Endothelial cell of umbilical vein (primary cell): ENCODE measurements around the gene RAX. TPM values are rescaled to one million over a fixed set of nuclear protein-coding genes. Genes with fewer than 3 reads are reported as not detected.

Source experiments
- BruUV-seq: library from RNA; stranded (reverse); fragments of 400-500 nt; replicated peaks from 2 replicates; lab custom pipeline; 2021; lab: Mats Ljungman, UMichigan
- CTCF ChIA-PET: fragments of 300-600, 350-600 bp; sonication (Branson Sonifier 250); formaldehyde crosslinking; loops from one replicate; lab custom pipeline; 2021; ENCODE audit warnings: antibody characterized with exemption, inconsistent platforms; lab: Charles Lee
- POLR2A ChIA-PET: fragments of 300-600, 350-600 bp; sonication (Branson Sonifier 250); formaldehyde crosslinking; loops from one replicate; lab custom pipeline; 2021; ENCODE audit warnings: antibody characterized with exemption, inconsistent platforms; lab: Charles Lee
- DNase-seq: peaks from one replicate; pipeline ENCODE4 v3.0.0-alpha.2; 2011; ENCODE audit warnings: low read depth, low spot score
- FAIRE-seq: peaks from 2 replicates; lab custom pipeline; 2011; peaks lifted over from hg19 to GRCh38; lab: Jason Lieb, UNC
- H2AFZ ChIP-seq: 2 replicates; pipeline ENCODE4 v1.6.0; 2012; ENCODE audit warnings: low read depth, low read length, control low read depth, inconsistent platforms
- H3K27ac ChIP-seq: 2 replicates; pipeline ENCODE4 v1.5.1; 2011; ENCODE audit warnings: low read depth, mild to moderate bottlenecking, control low read depth, low read length, moderate library complexity; ENCODE audit not compliant: insufficient read depth
- H3K27me3 ChIP-seq, 2 experiments: 2 replicates each; pipeline versions ENCODE4 v1.6.0 to v1.6.1; 2011; ENCODE audit warnings: low read length in 2 of 2, mixed read lengths in 1 of 2; ENCODE audit not compliant: control insufficient read depth in 2 of 2, insufficient read depth in 2 of 2
- H3K36me3 ChIP-seq, 2 experiments: 2 replicates in 1 of 2; 3 replicates in 1 of 2; pipeline ENCODE4 v1.5.1; 2011; ENCODE audit warnings: low read length in 2 of 2, mild to moderate bottlenecking in 1 of 2, moderate library complexity in 1 of 2; ENCODE audit not compliant: control insufficient read depth in 2 of 2, insufficient read depth in 2 of 2; ENCODE audit errors: extremely low read depth in 1 of 2
- H3K4me1 ChIP-seq: 3 replicates; pipeline ENCODE4 v1.5.1; 2011; ENCODE audit warnings: mild to moderate bottlenecking, low read length; ENCODE audit not compliant: control insufficient read depth, insufficient read depth; ENCODE audit errors: extremely low read depth
- H3K4me2 ChIP-seq: 2 replicates; pipeline ENCODE4 v1.6.1; 2011; ENCODE audit warnings: low read length, control low read depth, mixed read lengths; ENCODE audit not compliant: insufficient read depth
- H3K4me3 ChIP-seq, 3 experiments: fragments of 200-600 bp in 1 of 3; sonication (generic), shearing (Covaris generic) in 1 of 3; replicated peaks in 1 of 3; 2 replicates each; pipeline ENCODE4 v1.5.1; 2011 to 2016; ENCODE audit warnings: control low read depth in 3 of 3, low read length in 3 of 3, mild to moderate bottlenecking in 2 of 3, inconsistent platforms in 1 of 3, low read depth in 1 of 3, moderate library complexity in 1 of 3; ENCODE audit not compliant: insufficient read depth in 1 of 3
- H3K79me2 ChIP-seq: 2 replicates; pipeline ENCODE4 v1.6.0; 2012; ENCODE audit warnings: low read length, inconsistent platforms; ENCODE audit not compliant: control insufficient read depth, insufficient read depth
- H3K9ac ChIP-seq: replicated peaks from 2 replicates; pipeline ENCODE3; 2011; ENCODE audit warnings: low read length, control low read depth; ENCODE audit not compliant: insufficient read depth; ENCODE audit errors: extremely low read depth
- H3K9me1 ChIP-seq: replicated peaks from 3 replicates; pipeline ENCODE4 v1.6.0; 2011; ENCODE audit warnings: mild to moderate bottlenecking, low read length; ENCODE audit not compliant: control insufficient read depth, insufficient read depth; ENCODE audit errors: extremely low read depth
- H3K9me3 ChIP-seq: replicated peaks from 2 replicates; pipeline ENCODE4 v1.5.1; 2012; ENCODE audit warnings: low read length, inconsistent platforms; ENCODE audit not compliant: control insufficient read depth, insufficient read depth
- H4K20me1 ChIP-seq: replicated peaks from 2 replicates; pipeline ENCODE3; 2011; ENCODE audit warnings: mild to moderate bottlenecking, low read length; ENCODE audit not compliant: control insufficient read depth, insufficient read depth; ENCODE audit errors: extremely low read depth
- CTCF ChIP-seq, 2 donors: IDR thresholded peaks; 1 replicate in 1 of 2; 2 replicates in 1 of 2; pipeline ENCODE4 v1.5.1; 2011; ENCODE audit warnings: low read length in 2 of 2, mild to moderate bottlenecking in 2 of 2, moderate library complexity in 2 of 2, control low read depth in 1 of 2, inconsistent platforms in 1 of 2, low read depth in 1 of 2; ENCODE audit not compliant: insufficient read depth in 1 of 2; ENCODE audit errors: extremely low read depth in 1 of 2
- EZH2 ChIP-seq: IDR thresholded peaks from 2 replicates; pipeline ENCODE4 v1.6.1; 2012; ENCODE audit warnings: borderline replicate concordance, low read depth, mild to moderate bottlenecking, moderate library complexity, low read length, inconsistent platforms; ENCODE audit not compliant: severe bottlenecking
- FOS ChIP-seq: IDR thresholded peaks from 2 replicates; pipeline ENCODE4 v1.6.1; 2011; ENCODE audit warnings: mild to moderate bottlenecking, low read length, moderate library complexity, borderline replicate concordance; ENCODE audit not compliant: insufficient read depth
- GATA2 ChIP-seq: IDR thresholded peaks from 2 replicates; pipeline ENCODE4 v1.7.0; 2011; ENCODE audit warnings: low read depth, mild to moderate bottlenecking, moderate library complexity, mixed read lengths, low read length; ENCODE audit not compliant: insufficient read length, insufficient read depth
- JUN ChIP-seq: IDR thresholded peaks from 2 replicates; pipeline ENCODE4 v1.6.1; 2011; ENCODE audit warnings: borderline replicate concordance, low read depth; ENCODE audit not compliant: insufficient read length, insufficient read depth
- MAX ChIP-seq: IDR thresholded peaks from 2 replicates; pipeline ENCODE4 v1.6.1; 2011; ENCODE audit not compliant: insufficient read depth, insufficient read length
- MYC ChIP-seq: IDR thresholded peaks from one replicate; pipeline ENCODE4 v1.6.1; 2011; ENCODE audit warnings: mild to moderate bottlenecking, low read depth, low read length
- POLR2A ChIP-seq: IDR thresholded peaks from 2 replicates; pipeline ENCODE4 v1.6.1; 2012; ENCODE audit warnings: low read depth, mild to moderate bottlenecking, control low read depth, low read length
- POLR2AphosphoS5 ChIP-seq: IDR thresholded peaks from 2 replicates; pipeline ENCODE4 v1.6.1; 2012; ENCODE audit warnings: low read depth, mild to moderate bottlenecking, control low read depth, low read length, moderate library complexity; ENCODE audit not compliant: insufficient read depth
- dilution Hi-C: fragments of 300-500 bp; cut with MboI; formaldehyde crosslinking; loops from one replicate; pipeline ENCODE4 v1.15.0; 2019; ENCODE audit warnings: low sequenced_read_pairs; ENCODE audit not compliant: extremely low pct_ligation_motif_present
- intact Hi-C: fragments of 100-400 bp; cut with micrococcal nuclease; formaldehyde crosslinking; loops from one replicate; pipeline ENCODE4 v1.10.0; 2022
- polyA plus RNA-seq, 4 experiments: library from polyadenylated mRNA; depleted of rRNA in 3 of 4; stranded (reverse) in 3 of 4; unstranded in 1 of 4; fragments of >200 nt; gene quantifications; 2 replicates each; pipeline versions ENCODE4 v1.2.1 to v1.2.3, GENCODE V29; 2011 to 2012; ENCODE audit warnings: missing spikeins in 1 of 4
- total RNA-seq: library from RNA; stranded (reverse); gene quantifications from 2 replicates; pipeline ENCODE4 v1.2.3, GENCODE V29; 2021

The RAX gene
- total and polyA plus RNA-seq, 2 donors (not counting 3 experiments of a cell fraction or from before 2014, with no cell fraction given): not detected

- Histone ChIP-seq H3K4me2 (no peak overlapping the region), H3K36me3 (no peaks in the 10 kb centered on the region), H3K9ac (no peak overlapping the region), H4K20me1 (no peaks in the 10 kb centered on the region), H3K4me1 (no peaks in the 10 kb centered on the region), H3K9me3 (no peaks in the 10 kb centered on the region), H3K9me1 (no peaks in the 10 kb centered on the region), H3K27me3 (peaks cover 8 to 10% of the 10 kb centered on the region in 2 experiments), H3K79me2 (no peaks in the 10 kb centered on the region), H3K27ac (no peak overlapping the region), H3K4me3 (no peak overlapping the region), H2AFZ (no peak overlapping the region)
- POLR2A ChIA-PET: no interaction called here
- TF ChIP-seq GATA2 (no peak), POLR2A (no peak), EZH2 (no peak), POLR2AphosphoS5 (no peak)
- dilution Hi-C loops: no loop called here
- CTCF ChIA-PET: interaction anchor here (1.1 to 1.7 kb wide), 2 partner anchors 14 to 109 kb away, joined by 3 to 4 read pairs; no protein-coding TSS in a partner anchor
- FAIRE-seq (no peak), DNase-seq (no peak)
- intact Hi-C loops: no loop called here
- BruUV-seq: no TSS peak
Measured at GRCh38 chr18:59293317-59293716, 20.1 kb upstream of the RAX start.

- POLR2A ChIA-PET: no interaction called here
- intact Hi-C loops (no loop called here), dilution Hi-C loops (no loop called here)
- H3K36me3 ChIP-seq: no peaks in the 10 kb centered on the region
- no peaks in the 10 kb centered on the region for H3K4me1 ChIP-seq
- H3K9me3 ChIP-seq: no peaks in the 10 kb centered on the region
- no peak overlapping the region for H3K4me2 ChIP-seq
- H3K4me3 ChIP-seq: no peak overlapping the region
- H3K27me3 ChIP-seq: peaks cover 7 to 8% of the 10 kb centered on the region in 2 experiments
- FAIRE-seq (no peak), DNase-seq (no peak)
- CTCF ChIA-PET: interaction anchor here (1.7 kb wide), 1 partner anchor 11 kb away, joined by 6 read pairs; no protein-coding TSS in a partner anchor
- no peaks in the 10 kb centered on the region for H4K20me1 ChIP-seq
- H2AFZ ChIP-seq: no peak overlapping the region
- no peak overlapping the region for H3K9ac ChIP-seq
- no peaks in the 10 kb centered on the region for H3K79me2 ChIP-seq
- BruUV-seq: no TSS peak
- H3K9me1 ChIP-seq: no peaks in the 10 kb centered on the region
- H3K27ac ChIP-seq: no peak overlapping the region
- no peak for TF ChIP-seq CTCF (IDR thresholded peaks at IDR 0.05; ENCODE audit: extremely low read depth in 1 of 2, insufficient read depth in 1 of 2, low read depth in 1 of 2, low read length in 2 of 2)
- TF ChIP-seq FOS: no peak
- no peak for TF ChIP-seq POLR2AphosphoS5
- TF ChIP-seq MAX: no peak
- TF ChIP-seq POLR2A: no peak
- no peak for TF ChIP-seq EZH2
- TF ChIP-seq MYC: no peak
- no peak for TF ChIP-seq GATA2
- TF ChIP-seq JUN: no peak
Measured at GRCh38 chr18:59286341-59286740, 13.1 kb upstream of the RAX start.
